ENCODE measurements around the gene LAMA3.
A peak's percentile ranks its signal among the peaks of the same experiment; 100 is the strongest.

LAMA3 gene

GRCh38 chr18:23852236-23853045 is 163.2 kb downstream of the LAMA3 start:
- no peak overlapping the region for H3K9ac ChIP-seq (ENCODE audit: low read depth, low read length, poor library complexity, severe bottlenecking)
- no peak for TF ChIP-seq CTCF (conservative IDR thresholded peaks at IDR 0.05; ENCODE audit: low read length)
- no peak for TF ChIP-seq EZH2phosphoT487 (IDR thresholded peaks at IDR 0.05; ENCODE audit: borderline replicate concordance)
- H3K27me3 ChIP-seq (ENCODE audit: insufficient read depth, low read length, poor library complexity, severe bottlenecking), result no peaks in the 10 kb centered on the region
- H3K9me3 ChIP-seq (ENCODE audit: insufficient read depth, low read depth, low read length), result no peaks in the 10 kb centered on the region
- H3K4me2 ChIP-seq (ENCODE audit: low read depth, low read length, poor library complexity, severe bottlenecking), result no peak overlapping the region
- no peaks in the 10 kb centered on the region for H3K9me2 ChIP-seq (replicated peaks; ENCODE audit: low read depth, low read length)
- peak overlapping the region; percentile 44 for H2AFZ ChIP-seq (ENCODE audit: low read length)
- no peaks in the 10 kb centered on the region for H3F3A ChIP-seq (ENCODE audit: low read depth)
- peaks cover 32% of the 10 kb centered on the region for H3K4me1 ChIP-seq (ENCODE audit: insufficient read depth, low read length, poor library complexity, severe bottlenecking)
- H4K20me1 ChIP-seq (ENCODE audit: insufficient read depth, low read length, poor library complexity, severe bottlenecking), result no peaks in the 10 kb centered on the region
- no peaks in the 10 kb centered on the region for H3K36me3 ChIP-seq (ENCODE audit: insufficient read depth, low read length)
- H3K4me3 ChIP-seq (ENCODE audit: low read length, poor library complexity, severe bottlenecking), result no peak overlapping the region
- no peaks in the 10 kb centered on the region for H3K79me2 ChIP-seq (ENCODE audit: insufficient read depth, low read length)

- no peaks in the 10 kb centered on the region for H3K9me3 ChIP-seq (ENCODE audit: insufficient read depth, low read depth, low read length)
- no peaks in the 10 kb centered on the region for H4K20me1 ChIP-seq (ENCODE audit: insufficient read depth, low read length, poor library complexity, severe bottlenecking)
- H3K36me3 ChIP-seq (ENCODE audit: insufficient read depth, low read length), result no peaks in the 10 kb centered on the region
- TF ChIP-seq EZH2phosphoT487 (IDR thresholded peaks at IDR 0.05; ENCODE audit: borderline replicate concordance) (no peak), CTCF (conservative IDR thresholded peaks at IDR 0.05; ENCODE audit: low read length) (no peak)
- no peaks in the 10 kb centered on the region for H3K9me2 ChIP-seq (replicated peaks; ENCODE audit: low read depth, low read length)
- H3K9ac ChIP-seq (ENCODE audit: low read depth, low read length, poor library complexity, severe bottlenecking), result no peak overlapping the region
- peaks cover 32% of the 10 kb centered on the region for H3K4me1 ChIP-seq (ENCODE audit: insufficient read depth, low read length, poor library complexity, severe bottlenecking)
- no peaks in the 10 kb centered on the region for H3K27me3 ChIP-seq (ENCODE audit: insufficient read depth, low read length, poor library complexity, severe bottlenecking)
- no peak overlapping the region for H3K4me2 ChIP-seq (ENCODE audit: low read depth, low read length, poor library complexity, severe bottlenecking)
- H3K79me2 ChIP-seq (ENCODE audit: insufficient read depth, low read length), result no peaks in the 10 kb centered on the region
- H3F3A ChIP-seq (ENCODE audit: low read depth), result no peaks in the 10 kb centered on the region
- no peak overlapping the region for H2AFZ ChIP-seq (ENCODE audit: low read length)
- no peak overlapping the region for H3K4me3 ChIP-seq (ENCODE audit: low read length, poor library complexity, severe bottlenecking)
Observed at GRCh38 chr18:23853448-23854195, 164.4 kb downstream of the LAMA3 start.

GRCh38 chr18:23855721-23856120 is 166.5 kb downstream of the LAMA3 start:
- Histone ChIP-seq H3K4me3 (ENCODE audit: low read length, poor library complexity, severe bottlenecking) (no peak overlapping the region), H3K4me1 (ENCODE audit: insufficient read depth, low read length, poor library complexity, severe bottlenecking) (peaks cover 27% of the 10 kb centered on the region), H3K9me3 (ENCODE audit: insufficient read depth, low read depth, low read length) (no peaks in the 10 kb centered on the region), H4K20me1 (ENCODE audit: insufficient read depth, low read length, poor library complexity, severe bottlenecking) (no peaks in the 10 kb centered on the region), H3K27me3 (ENCODE audit: insufficient read depth, low read length, poor library complexity, severe bottlenecking) (no peaks in the 10 kb centered on the region), H3K36me3 (ENCODE audit: insufficient read depth, low read length) (no peaks in the 10 kb centered on the region), H3K9me2 (replicated peaks; ENCODE audit: low read depth, low read length) (no peaks in the 10 kb centered on the region), H3K4me2 (ENCODE audit: low read depth, low read length, poor library complexity, severe bottlenecking) (no peak overlapping the region), H3K79me2 (ENCODE audit: insufficient read depth, low read length) (no peaks in the 10 kb centered on the region), H2AFZ (ENCODE audit: low read length) (no peak overlapping the region), H3K9ac (ENCODE audit: low read depth, low read length, poor library complexity, severe bottlenecking) (no peak overlapping the region), H3F3A (ENCODE audit: low read depth) (no peaks in the 10 kb centered on the region)
- TF ChIP-seq EZH2phosphoT487 (IDR thresholded peaks at IDR 0.05; ENCODE audit: borderline replicate concordance) (no peak), CTCF (conservative IDR thresholded peaks at IDR 0.05; ENCODE audit: low read length) (no peak)

Measured in Loucy (cell line).